Osteoblast (primary cell): ENCODE results near the gene PPTC7. TPM values are rescaled to one million over a fixed set of nuclear protein-coding genes. Genes with fewer than 3 reads are reported as not detected.
"Not testable (repeated sequence)": the region's sequence is repeated elsewhere in the genome, so short reads cannot be mapped to it uniquely, and the experiment has no call there.

ENCODE experiments used
- DNase-seq: peaks from one replicate; pipeline ENCODE4 v3.0.0; 2011; ENCODE audit warnings: low spot score, mixed read lengths; ENCODE audit not compliant: insufficient read length; ENCODE audit errors: missing footprints
- H2AFZ ChIP-seq: 2 replicates; pipeline ENCODE4 v1.6.0; 2011; ENCODE audit warnings: mild to moderate bottlenecking, low read length
- H3K27ac ChIP-seq: 2 replicates; pipeline ENCODE4 v1.5.1; 2011; ENCODE audit warnings: mild to moderate bottlenecking, low read depth, low read length, moderate library complexity
- H3K27me3 ChIP-seq: 2 replicates; pipeline ENCODE4 v1.6.0; 2012; ENCODE audit warnings: mild to moderate bottlenecking, control low read depth, inconsistent platforms, low read length, moderate library complexity; ENCODE audit not compliant: insufficient read depth
- H3K36me3 ChIP-seq: 2 replicates; pipeline ENCODE4 v1.5.1; 2011; ENCODE audit warnings: mild to moderate bottlenecking, low read length, control low read depth, moderate library complexity; ENCODE audit not compliant: insufficient read depth
- H3K4me1 ChIP-seq: 2 replicates; pipeline ENCODE4 v1.5.1; 2011; ENCODE audit warnings: mild to moderate bottlenecking, low read length, control low read depth, moderate library complexity; ENCODE audit not compliant: insufficient read depth
- H3K4me2 ChIP-seq: 2 replicates; pipeline ENCODE4 v1.6.0; 2011; ENCODE audit warnings: mild to moderate bottlenecking, low read length; ENCODE audit not compliant: insufficient read depth
- H3K4me3 ChIP-seq: fragments of 200-600 bp; sonication (generic); 3 replicates; pipeline ENCODE4 v1.5.1; 2012; ENCODE audit warnings: mild to moderate bottlenecking, low read length, inconsistent platforms; ENCODE audit not compliant: insufficient read depth
- H3K79me2 ChIP-seq: 2 replicates; pipeline ENCODE4 v1.6.0; 2012; ENCODE audit warnings: mild to moderate bottlenecking, low read length, control low read depth, inconsistent platforms; ENCODE audit not compliant: insufficient read depth
- H3K9me3 ChIP-seq: 2 replicates; pipeline ENCODE4 v1.5.1; 2011; ENCODE audit warnings: low read depth, low read length, control low read depth
- H4K20me1 ChIP-seq: 2 replicates; pipeline ENCODE4 v1.6.0; 2012; ENCODE audit warnings: mild to moderate bottlenecking, low read length, control low read depth; ENCODE audit not compliant: insufficient read depth
- total RNA-seq: library from RNA; depleted of rRNA; stranded (reverse); fragments of >200 nt; gene quantifications from 2 replicates; pipeline ENCODE4 v1.2.3, GENCODE V29; 2012
- TF ChIP-seq, protein P1 (sequence below): IDR thresholded peaks from 2 replicates; pipeline ENCODE4 v1.5.1; 2011; ENCODE audit warnings: mild to moderate bottlenecking, low read depth, low read length, moderate library complexity; ENCODE audit errors: extremely low read depth

PPTC7 gene
- total RNA-seq, 1 donor, result 7.6 TPM

DNA sequence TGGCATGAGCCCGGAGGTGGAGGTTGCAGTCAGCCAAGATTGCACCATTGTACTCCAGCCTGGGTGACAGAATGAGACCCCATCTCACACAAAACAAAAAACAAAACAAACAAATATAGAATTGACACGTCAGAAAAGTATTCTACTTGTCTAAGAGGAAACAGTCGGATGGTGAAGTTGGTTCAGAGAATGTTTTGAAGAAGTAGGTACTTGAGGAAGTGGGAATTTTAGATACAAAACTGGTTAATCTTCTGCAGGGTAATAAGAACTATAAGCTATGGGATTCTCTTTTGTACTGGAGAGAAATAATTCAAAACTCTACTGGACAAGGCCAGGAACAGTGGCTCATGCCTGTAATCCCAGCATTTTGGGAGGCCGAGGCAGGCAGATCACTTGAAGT lies 16.2 kb upstream of the PPTC7 start:
- H3K4me1 ChIP-seq, result no peaks in the 10 kb centered on the region
- H3K36me3 ChIP-seq, result no peaks in the 10 kb centered on the region
- no peaks in the 10 kb centered on the region for H3K9me3 ChIP-seq
- H3K27me3 ChIP-seq, result no peaks in the 10 kb centered on the region
- H3K27ac ChIP-seq, result no peak overlapping the region
- no peak overlapping the region for H3K4me2 ChIP-seq
- no peak for DNase-seq
- H2AFZ ChIP-seq, result no peak overlapping the region
- H3K4me3 ChIP-seq, result no peak overlapping the region
- H4K20me1 ChIP-seq, result no peaks in the 10 kb centered on the region
- TF ChIP-seq, protein P1, sequence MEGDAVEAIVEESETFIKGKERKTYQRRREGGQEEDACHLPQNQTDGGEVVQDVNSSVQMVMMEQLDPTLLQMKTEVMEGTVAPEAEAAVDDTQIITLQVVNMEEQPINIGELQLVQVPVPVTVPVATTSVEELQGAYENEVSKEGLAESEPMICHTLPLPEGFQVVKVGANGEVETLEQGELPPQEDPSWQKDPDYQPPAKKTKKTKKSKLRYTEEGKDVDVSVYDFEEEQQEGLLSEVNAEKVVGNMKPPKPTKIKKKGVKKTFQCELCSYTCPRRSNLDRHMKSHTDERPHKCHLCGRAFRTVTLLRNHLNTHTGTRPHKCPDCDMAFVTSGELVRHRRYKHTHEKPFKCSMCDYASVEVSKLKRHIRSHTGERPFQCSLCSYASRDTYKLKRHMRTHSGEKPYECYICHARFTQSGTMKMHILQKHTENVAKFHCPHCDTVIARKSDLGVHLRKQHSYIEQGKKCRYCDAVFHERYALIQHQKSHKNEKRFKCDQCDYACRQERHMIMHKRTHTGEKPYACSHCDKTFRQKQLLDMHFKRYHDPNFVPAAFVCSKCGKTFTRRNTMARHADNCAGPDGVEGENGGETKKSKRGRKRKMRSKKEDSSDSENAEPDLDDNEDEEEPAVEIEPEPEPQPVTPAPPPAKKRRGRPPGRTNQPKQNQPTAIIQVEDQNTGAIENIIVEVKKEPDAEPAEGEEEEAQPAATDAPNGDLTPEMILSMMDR, result no peak
- no peaks in the 10 kb centered on the region for H3K79me2 ChIP-seq

DNA sequence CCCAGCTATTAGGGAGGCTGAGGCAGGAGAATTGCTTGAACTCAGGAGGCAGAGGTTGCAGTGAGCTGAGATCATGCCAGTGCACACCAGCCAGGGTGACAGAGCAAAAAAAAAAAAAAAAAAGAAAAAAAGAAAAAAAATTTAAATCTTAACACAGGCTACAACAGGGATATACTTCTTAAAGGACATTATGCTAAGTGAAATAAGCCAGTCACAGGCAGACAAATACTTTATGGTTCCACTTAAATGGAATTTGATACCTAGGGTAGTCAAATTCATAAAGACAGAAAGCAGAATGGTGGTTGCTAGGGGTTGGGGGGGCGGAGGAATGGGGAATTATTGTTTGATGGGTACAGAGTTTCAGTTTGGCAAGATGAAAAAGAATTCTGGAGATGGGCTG lies 14.8 kb upstream of the PPTC7 start:
- Histone ChIP-seq H3K4me2 (no peak overlapping the region), H3K79me2 (no peaks in the 10 kb centered on the region), H3K4me3 (no peak overlapping the region), H2AFZ (no peak overlapping the region), H3K36me3 (no peaks in the 10 kb centered on the region), H3K9me3 (no peaks in the 10 kb centered on the region), H4K20me1 (no peaks in the 10 kb centered on the region), H3K4me1 (no peaks in the 10 kb centered on the region), H3K27me3 (no peaks in the 10 kb centered on the region), H3K27ac (no peak overlapping the region)
- DNase-seq, result no peak
- TF ChIP-seq, protein P1, result no peak

DNA sequence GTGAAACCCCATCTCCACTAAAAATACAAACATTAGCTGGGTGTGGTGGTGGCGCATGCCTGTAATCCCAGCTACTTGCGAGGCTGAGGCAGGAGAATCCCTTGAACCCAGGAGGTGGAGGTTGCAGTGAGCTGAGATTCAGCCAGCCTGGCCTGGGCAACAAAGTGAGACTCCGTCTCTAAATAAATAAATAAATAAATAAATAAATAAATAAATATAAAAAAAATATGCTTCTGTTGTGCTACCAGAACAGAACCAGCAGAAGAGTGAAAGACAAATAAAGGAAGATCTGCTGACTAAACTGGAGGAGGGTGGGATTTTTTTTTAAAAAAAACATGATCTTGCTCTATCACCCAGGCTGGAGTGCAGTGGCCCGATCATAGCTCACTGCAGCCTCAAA lies 9.8 kb upstream of the PPTC7 start:
- H3K9me3 ChIP-seq, DNase-seq, H2AFZ ChIP-seq, H3K4me1 ChIP-seq, H3K27ac ChIP-seq, H3K36me3 ChIP-seq, H3K4me3 ChIP-seq, H4K20me1 ChIP-seq, H3K4me2 ChIP-seq, H3K27me3 ChIP-seq, H3K79me2 ChIP-seq: not testable (repeated sequence)

- Histone ChIP-seq H3K79me2 (no peaks in the 10 kb centered on the region), H3K36me3 (no peaks in the 10 kb centered on the region), H3K27me3 (no peaks in the 10 kb centered on the region), H3K4me3 (no peak overlapping the region), H2AFZ (no peak overlapping the region), H3K9me3 (no peaks in the 10 kb centered on the region), H3K27ac (no peak overlapping the region), H4K20me1 (no peaks in the 10 kb centered on the region), H3K4me1 (no peaks in the 10 kb centered on the region), H3K4me2 (no peak overlapping the region)
- TF ChIP-seq, protein P1, result no peak
- DNase-seq, result no peak
Measured at GRCh38 chr12:110592078-110592477, 9.0 kb upstream of the PPTC7 start.
